ENCODE data around the gene LPIN3.

DNA sequence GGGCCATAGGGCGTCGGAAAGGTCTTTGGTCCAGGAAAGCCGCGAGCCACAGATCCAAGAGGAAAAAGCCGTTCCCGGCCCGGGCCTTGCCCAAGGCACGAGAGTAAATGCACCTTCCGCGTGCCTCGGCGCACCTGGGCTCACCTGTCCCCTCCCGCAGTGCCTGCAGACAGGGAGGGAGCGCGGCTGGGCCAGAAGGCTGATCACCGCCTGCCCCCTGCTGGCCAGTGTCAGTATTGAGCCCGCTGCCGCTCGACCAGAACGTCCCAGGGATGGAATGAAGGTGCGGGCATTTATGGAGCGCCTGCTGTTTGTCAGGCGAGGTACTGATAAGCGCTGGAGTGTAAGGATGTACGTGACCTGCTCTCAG lies 679 bp upstream of the LPIN3 start:
- TF ChIP-seq, protein P1, sequence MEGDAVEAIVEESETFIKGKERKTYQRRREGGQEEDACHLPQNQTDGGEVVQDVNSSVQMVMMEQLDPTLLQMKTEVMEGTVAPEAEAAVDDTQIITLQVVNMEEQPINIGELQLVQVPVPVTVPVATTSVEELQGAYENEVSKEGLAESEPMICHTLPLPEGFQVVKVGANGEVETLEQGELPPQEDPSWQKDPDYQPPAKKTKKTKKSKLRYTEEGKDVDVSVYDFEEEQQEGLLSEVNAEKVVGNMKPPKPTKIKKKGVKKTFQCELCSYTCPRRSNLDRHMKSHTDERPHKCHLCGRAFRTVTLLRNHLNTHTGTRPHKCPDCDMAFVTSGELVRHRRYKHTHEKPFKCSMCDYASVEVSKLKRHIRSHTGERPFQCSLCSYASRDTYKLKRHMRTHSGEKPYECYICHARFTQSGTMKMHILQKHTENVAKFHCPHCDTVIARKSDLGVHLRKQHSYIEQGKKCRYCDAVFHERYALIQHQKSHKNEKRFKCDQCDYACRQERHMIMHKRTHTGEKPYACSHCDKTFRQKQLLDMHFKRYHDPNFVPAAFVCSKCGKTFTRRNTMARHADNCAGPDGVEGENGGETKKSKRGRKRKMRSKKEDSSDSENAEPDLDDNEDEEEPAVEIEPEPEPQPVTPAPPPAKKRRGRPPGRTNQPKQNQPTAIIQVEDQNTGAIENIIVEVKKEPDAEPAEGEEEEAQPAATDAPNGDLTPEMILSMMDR (IDR thresholded peaks at IDR 0.05; ENCODE audit: poor library complexity) = peak; percentile 100
- TF ChIP-seq EZH2 (IDR thresholded peaks at IDR 0.05; ENCODE audit: borderline replicate concordance) (no peak), EZH2phosphoT487 (IDR thresholded peaks at IDR 0.05; ENCODE audit: low read depth, severe bottlenecking, unreplicated experiment) (no peak)

Measured in hepatocyte (in vitro differentiated cells).